ENCODE measurements around the gene CISTR.

- TF ChIP-seq CTCF (IDR thresholded peaks at IDR 0.05): no peak
- TF ChIP-seq POLR2A (IDR thresholded peaks at IDR 0.05): no peak
- TF ChIP-seq POLR2AphosphoS5 (IDR thresholded peaks at IDR 0.05): no peak
Measured at GRCh38 chr12:53719649-53720048, 32.1 kb downstream of the CISTR start.
